PC-3 (cell line): Measurements from ENCODE around the gene PDE6C. TPM values are rescaled to one million over a fixed set of nuclear protein-coding genes. Genes with fewer than 3 reads are reported as not detected.

Source experiments
- ATAC-seq: fragments of 200-7000 bp; cut with Tn5 transposase; 2 replicates; pipeline ENCODE4 v1.9.1; 2020; ENCODE audit warnings: mild to moderate bottlenecking, moderate library complexity
- BruUV-seq: library from RNA; stranded (reverse); fragments of 400-500 nt; replicated peaks from 2 replicates; lab custom pipeline; 2021; lab: Mats Ljungman, UMichigan
- CTCF ChIA-PET: fragments of 300-600 bp; sonication (Branson Sonifier 250); formaldehyde crosslinking; loops from one replicate; lab custom pipeline; 2022; ENCODE audit warnings: antibody characterized with exemption; lab: Charles Lee
- POLR2A ChIA-PET: fragments of 300-600 bp; sonication (Branson Sonifier 250); formaldehyde crosslinking; loops from one replicate; lab custom pipeline; 2022; ENCODE audit warnings: antibody characterized with exemption; ENCODE audit not compliant: unreplicated experiment; lab: Charles Lee
- DNase-seq: peaks from one replicate; pipeline ENCODE4 v3.0.0-alpha.2; 2015
- H2AFZ ChIP-seq: fragments of 300-600 bp; sonication (generic); 2 replicates; pipeline ENCODE4 v1.6.0; 2016; ENCODE audit warnings: antibody characterized with exemption, low read length
- H3F3A ChIP-seq: fragments of 300-600 bp; sonication (generic); one replicate; pipeline ENCODE4 v1.6.0; 2017; ENCODE audit warnings: antibody characterized with exemption, low read length, control low read depth, mild to moderate bottlenecking; ENCODE audit not compliant: unreplicated experiment
- H3K27ac ChIP-seq: fragments of 300-600 bp; sonication (generic); 2 replicates; pipeline ENCODE4 v1.5.1; 2016; ENCODE audit warnings: mild to moderate bottlenecking, low read length
- H3K27me3 ChIP-seq: fragments of 300-600 bp; sonication (generic); 2 replicates; pipeline ENCODE4 v1.6.1; 2016; ENCODE audit warnings: low read length, mixed read lengths
- H3K36me3 ChIP-seq: fragments of 300-600 bp; sonication (generic); 2 replicates; pipeline ENCODE4 v1.6.1; 2016; ENCODE audit warnings: low read depth, mixed run types, low read length, mixed read lengths
- H3K4me1 ChIP-seq: fragments of 300-600 bp; sonication (generic); 2 replicates; pipeline ENCODE4 v1.5.1; 2016; ENCODE audit warnings: low read length; ENCODE audit not compliant: insufficient read depth
- H3K4me2 ChIP-seq: fragments of 300-600 bp; sonication (generic); 2 replicates; pipeline ENCODE4 v1.6.0; 2016; ENCODE audit warnings: low read length
- H3K4me3 ChIP-seq: fragments of 300-600 bp; sonication (generic); 2 replicates; pipeline ENCODE4 v1.5.1; 2016; ENCODE audit warnings: mild to moderate bottlenecking, low read length, mixed read lengths
- H3K79me2 ChIP-seq: fragments of 300-600 bp; sonication (generic); 2 replicates; pipeline ENCODE4 v1.6.1; 2017; ENCODE audit warnings: low read length, mixed read lengths
- H3K9ac ChIP-seq: fragments of 300-600 bp; sonication (generic); 2 replicates; pipeline ENCODE4 v1.6.0; 2016; ENCODE audit warnings: mild to moderate bottlenecking, low read length
- H3K9me2 ChIP-seq: fragments of 300-600 bp; sonication (generic); replicated peaks from 2 replicates; pipeline ENCODE4 v1.6.1; 2016; ENCODE audit warnings: mixed run types, low read length, mixed read lengths
- H3K9me3 ChIP-seq: fragments of 300-600 bp; sonication (generic); 2 replicates; pipeline ENCODE4 v1.6.1; 2016; ENCODE audit warnings: low read length, mixed read lengths
- H4K20me1 ChIP-seq: fragments of 300-600 bp; sonication (generic); 2 replicates; pipeline ENCODE4 v1.6.1; 2016; ENCODE audit warnings: low read length, mixed read lengths
- CTCF ChIP-seq: fragments of 300-600 bp; sonication (generic); conservative IDR thresholded peaks from 2 replicates; pipeline ENCODE4 v1.5.1; 2017; ENCODE audit warnings: antibody characterized with exemption, low read depth, mild to moderate bottlenecking, low read length
- EZH2 ChIP-seq: fragments of 300-600 bp; sonication (generic); IDR thresholded peaks from one replicate; pipeline ENCODE4 v1.6.1; 2017; ENCODE audit warnings: antibody characterized with exemption, mild to moderate bottlenecking, low read length; ENCODE audit not compliant: unreplicated experiment
- EZH2phosphoT487 ChIP-seq: fragments of 300-600 bp; sonication (generic); IDR thresholded peaks from 2 replicates; pipeline ENCODE4 v1.6.1; 2018; ENCODE audit warnings: mild to moderate bottlenecking, antibody characterized with exemption, low read length, borderline replicate concordance
- intact Hi-C: fragments of 100-400 bp; cut with micrococcal nuclease; formaldehyde crosslinking; loops from 2 replicates; pipeline ENCODE4 v1.9.0; 2023
- total RNA-seq: library from RNA; depleted of rRNA; stranded (reverse); fragments of >200 nt; gene quantifications from 2 replicates; pipeline ENCODE4 v1.2.3, GENCODE V29; 2014

The PDE6C gene
- total RNA-seq, 1 experiment from 2014 or later = not detected

GRCh38 chr10:93566435-93567276 is 45.7 kb upstream of the PDE6C start, which contains the start of gene FFAR4:
Gene FFAR4, plus strand, starts transcription at chr10:93566665. Its CDS starts 56 bp downstream, at chr10:93566721.
- CTCF ChIA-PET = no interaction called here
- BruUV-seq = no TSS peak
- H3F3A ChIP-seq = no peaks in the 10 kb centered on the region
- POLR2A ChIA-PET = interaction anchor here (0.6 kb wide), 1 partner anchor 27 kb away, joined by 3 read pairs; no protein-coding TSS in a partner anchor
- peak within 1 kb of the TSS; percentile 89 for H2AFZ ChIP-seq
- H3K4me3 ChIP-seq = peak within 1 kb of the TSS; percentile 55
- H3K9me3 ChIP-seq = no peaks in the 10 kb centered on the region
- ATAC-seq (peak; percentile 57), DNase-seq (peak; percentile 48)
- no peaks in the 10 kb centered on the region for H3K27me3 ChIP-seq
- no peak within 1 kb of the TSS for H3K27ac ChIP-seq
- peak within 1 kb of the TSS; percentile 79 for H3K4me2 ChIP-seq
- no peaks in the 10 kb centered on the region for H4K20me1 ChIP-seq
- TF ChIP-seq EZH2phosphoT487 (no peak), CTCF (no peak), EZH2 (no peak)
- peak within 1 kb of the TSS; percentile 38 for H3K9ac ChIP-seq
- intact Hi-C loops = no loop called here
- no peaks in the 10 kb centered on the region for H3K36me3 ChIP-seq
- no peaks in the 10 kb centered on the region for H3K9me2 ChIP-seq
- no peaks in the 10 kb centered on the region for H3K79me2 ChIP-seq
- peaks cover 11% of the 10 kb centered on the region; the same call in 1 of the 2 replicates for H3K4me1 ChIP-seq

- no peaks in the 10 kb centered on the region for H3F3A ChIP-seq
- H3K27me3 ChIP-seq = no peaks in the 10 kb centered on the region
- peaks cover 11% of the 10 kb centered on the region; the same call in 1 of the 2 replicates for H3K4me1 ChIP-seq
- H3K27ac ChIP-seq = no peak overlapping the region
- TF ChIP-seq EZH2phosphoT487 = no peak
- no peak for TF ChIP-seq EZH2
- no peak for TF ChIP-seq CTCF
- DNase-seq (no peak), ATAC-seq (no peak)
- ChIA-PET CTCF (no interaction called here), POLR2A (no interaction called here)
- H3K36me3 ChIP-seq = no peaks in the 10 kb centered on the region
- no peaks in the 10 kb centered on the region for H3K79me2 ChIP-seq
- no peaks in the 10 kb centered on the region for H3K9me2 ChIP-seq
- H4K20me1 ChIP-seq = no peaks in the 10 kb centered on the region
- no peak overlapping the region for H2AFZ ChIP-seq
- intact Hi-C loops = no loop called here
- H3K4me2 ChIP-seq = no peak overlapping the region
- TSS peak; percentile 37 for BruUV-seq
- H3K9ac ChIP-seq = no peak overlapping the region
- no peak overlapping the region for H3K4me3 ChIP-seq
- H3K9me3 ChIP-seq = no peaks in the 10 kb centered on the region
Measured at GRCh38 chr10:93567277-93568104, 44.8 kb upstream of the PDE6C start.
